NCI-H1048 (cell line): Measurements from ENCODE around the gene FGFRL1.
"Not testable (repeated sequence)": the region's sequence is repeated elsewhere in the genome, so short reads cannot be mapped to it uniquely, and the experiment has no call there.

ENCODE experiments used
- DNase-seq: peaks from one replicate; lab custom pipeline; 2025; lab: John Stamatoyannopoulos, UW

The FGFRL1 gene

GRCh38 chr4:1053080-1053661 lies 41.7 kb downstream of the FGFRL1 start:
- DNase-seq: no peak

DNA sequence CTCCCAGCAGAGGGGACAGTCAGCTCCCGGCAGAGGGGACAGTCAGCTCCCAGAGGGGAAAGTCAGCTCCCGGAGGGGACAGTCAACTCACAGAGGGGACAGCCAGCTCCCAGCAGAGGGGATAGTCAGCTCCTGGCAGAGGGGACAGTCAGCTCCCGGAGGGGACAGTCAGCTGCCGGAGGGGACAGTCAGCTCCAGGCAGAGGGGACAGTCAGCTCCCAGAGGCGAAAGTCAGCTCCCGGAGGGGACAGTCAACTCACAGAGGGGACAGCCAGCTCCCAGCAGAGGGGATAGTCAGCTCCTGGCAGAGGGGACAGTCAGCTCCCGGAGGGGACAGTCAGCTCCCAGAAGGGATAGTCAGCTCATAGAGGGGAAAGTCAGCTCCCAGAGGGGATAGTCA lies 42.5 kb downstream of the FGFRL1 start:
- DNase-seq: not testable (repeated sequence)

- not testable (repeated sequence) for DNase-seq
Observed at GRCh38 chr4:1054696-1055242, 43.3 kb downstream of the FGFRL1 start.

DNA sequence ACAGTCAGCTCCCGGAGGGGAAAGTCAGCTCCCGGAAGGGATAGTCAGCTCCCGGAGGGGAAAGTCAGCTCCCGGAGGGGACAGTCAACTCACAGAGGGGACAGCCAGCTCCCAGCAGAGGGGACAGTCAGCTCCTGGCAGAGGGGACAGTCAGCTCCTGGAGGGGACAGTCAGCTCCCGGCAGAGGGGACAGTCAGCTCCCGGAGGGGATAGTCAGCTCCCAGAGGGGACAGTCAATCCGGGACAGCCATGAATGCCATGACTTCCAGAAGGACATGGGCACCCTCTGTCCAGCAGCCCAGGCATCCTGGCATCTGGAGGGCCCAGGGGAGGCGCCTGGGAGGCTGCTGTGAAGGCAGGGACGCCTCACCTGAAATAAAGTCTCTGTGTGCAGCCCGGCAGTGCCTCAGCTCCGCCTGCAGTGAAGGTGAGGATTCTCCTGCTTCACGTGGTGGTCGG lies 43.8 kb downstream of the FGFRL1 start:
- DNase-seq: not testable (repeated sequence)

DNA sequence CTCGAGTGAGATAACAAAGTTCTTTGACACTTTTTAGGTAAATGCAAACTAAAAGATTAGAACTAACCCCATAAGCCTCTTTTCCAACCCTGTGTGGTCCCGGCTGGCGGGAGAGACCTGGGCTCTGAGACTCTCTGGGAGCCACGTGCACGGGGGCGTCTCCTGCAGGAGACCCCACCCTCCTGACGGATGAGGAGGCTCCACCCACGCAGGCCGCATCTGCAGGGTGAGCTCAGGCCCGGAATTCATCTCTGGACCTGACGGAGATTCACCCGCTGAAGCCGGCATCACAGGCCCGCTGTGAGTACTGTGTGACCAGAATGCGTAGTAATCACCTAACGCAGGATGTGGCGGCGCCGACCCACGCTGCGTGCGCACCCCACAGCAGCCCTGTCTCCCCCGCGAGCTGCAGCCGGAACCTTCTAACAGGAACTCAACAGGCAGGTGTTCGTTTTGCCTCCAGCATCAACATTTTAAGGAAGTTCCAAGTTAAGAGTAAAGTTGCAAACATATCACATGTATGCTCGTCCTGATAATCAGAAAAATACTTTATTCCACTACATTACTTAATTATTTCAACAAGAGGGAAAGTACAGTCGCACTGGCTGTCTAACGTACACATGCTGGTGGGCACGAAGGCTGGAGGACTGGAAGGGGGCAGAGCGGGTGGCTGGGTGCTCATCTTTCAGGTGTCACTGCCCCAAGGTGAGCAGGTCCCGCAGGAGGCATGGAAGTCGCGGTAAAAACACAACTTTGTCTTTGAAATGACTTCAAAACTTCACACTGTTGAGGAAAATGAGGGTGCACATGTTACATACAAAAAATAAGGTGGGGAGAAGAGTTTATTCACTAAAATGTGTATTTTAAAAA lies 44.5 kb downstream of the FGFRL1 start:
- peak; percentile 5 for DNase-seq

- DNase-seq: no peak
Observed at GRCh38 chr4:1056671-1057402, 45.4 kb downstream of the FGFRL1 start.

- no peak for DNase-seq
Observed at GRCh38 chr4:1057403-1057745, 45.9 kb downstream of the FGFRL1 start.

DNA sequence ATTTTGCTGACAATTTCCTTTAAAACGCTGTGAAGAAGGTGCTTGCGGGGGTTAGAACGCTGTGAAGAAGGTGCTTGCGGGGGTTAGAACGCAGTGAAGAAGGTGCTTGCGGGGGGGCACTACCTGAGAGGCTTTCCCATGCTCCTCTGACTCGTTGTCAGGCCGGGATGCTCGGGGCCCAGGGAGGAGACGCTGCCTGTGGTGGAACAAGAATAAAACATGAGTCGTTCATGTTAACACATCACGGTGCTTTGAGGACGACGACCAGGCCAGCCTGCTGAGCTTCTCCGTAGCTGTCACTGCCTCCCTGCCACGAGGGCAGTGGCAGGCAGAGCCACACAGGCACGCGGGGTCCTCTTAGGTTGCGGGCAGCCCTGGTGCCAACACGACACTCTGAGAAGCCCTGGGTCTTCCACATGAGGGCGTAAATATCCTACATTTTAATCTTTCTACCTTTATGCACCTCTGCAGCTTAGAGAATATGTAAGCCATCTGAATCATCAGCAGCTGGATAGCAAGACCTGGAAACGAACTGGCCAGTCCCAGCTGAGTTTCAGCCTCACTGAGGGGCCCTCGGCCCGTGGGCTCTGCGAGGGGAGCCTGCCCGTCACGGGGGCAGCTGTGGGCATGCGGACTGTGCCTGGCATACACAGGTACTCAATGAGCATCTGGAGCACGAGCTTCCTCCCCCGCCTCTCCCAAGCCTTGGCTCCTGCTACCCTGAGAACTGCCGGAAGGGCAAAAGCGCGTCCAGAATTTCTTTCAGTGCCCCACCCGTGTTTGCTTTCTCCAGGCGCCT lies 47.0 kb downstream of the FGFRL1 start:
- DNase-seq: no peak

- no peak for DNase-seq
Observed at GRCh38 chr4:1058997-1059665, 47.7 kb downstream of the FGFRL1 start.

DNA sequence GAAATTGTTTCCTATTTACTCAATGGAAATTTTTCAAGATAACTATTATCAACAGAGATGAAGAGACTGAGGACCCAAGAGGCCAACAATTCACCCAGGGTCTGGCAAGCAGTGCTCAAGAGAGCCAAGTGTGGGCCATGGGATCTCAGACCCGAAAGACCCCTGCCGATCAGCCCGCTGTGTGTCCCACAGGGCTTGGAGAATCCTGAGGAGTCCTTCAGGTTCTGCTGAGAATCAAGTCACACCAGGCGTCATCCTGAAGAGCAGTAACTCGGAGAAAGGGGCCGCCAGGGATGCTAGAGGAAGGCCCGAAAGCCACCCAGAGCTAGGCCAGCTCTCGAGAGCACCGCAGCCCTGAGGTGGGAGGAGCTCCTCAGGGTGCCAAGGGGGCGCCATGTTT lies 48.7 kb downstream of the FGFRL1 start:
- no peak for DNase-seq

- no peak for DNase-seq
Observed at GRCh38 chr4:1060621-1061020, 49.2 kb downstream of the FGFRL1 start.

DNA sequence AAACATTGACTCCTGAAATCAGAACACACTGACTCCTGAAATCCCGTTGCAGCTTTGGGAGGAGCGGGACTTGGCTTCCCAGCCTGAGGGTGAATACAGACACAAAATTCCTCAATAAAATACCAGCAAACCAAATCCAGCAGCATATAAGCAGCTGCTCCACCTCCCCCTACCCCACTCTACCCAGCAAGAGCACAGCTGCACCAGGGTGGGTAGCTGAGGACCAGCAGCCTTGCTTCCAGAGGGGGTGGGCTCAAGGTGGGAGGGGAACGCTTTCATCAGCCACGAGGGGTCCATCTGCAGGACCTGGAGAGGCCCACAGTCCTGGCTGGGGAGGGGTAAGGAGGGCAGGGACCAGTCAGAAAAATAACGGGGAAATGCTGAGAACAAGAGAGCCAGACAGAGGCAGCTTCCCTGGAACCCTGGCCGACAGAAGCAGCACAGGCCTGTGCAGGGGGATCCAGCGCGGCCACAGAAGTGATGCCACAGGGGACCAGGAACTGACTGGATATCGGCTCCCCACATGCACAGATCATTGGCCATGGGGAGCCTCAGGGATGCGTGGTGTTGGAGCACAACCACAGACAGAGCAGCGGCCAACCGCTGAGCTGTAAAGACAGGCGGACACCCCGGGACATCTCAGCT lies 49.8 kb downstream of the FGFRL1 start:
- DNase-seq: no peak

DNA sequence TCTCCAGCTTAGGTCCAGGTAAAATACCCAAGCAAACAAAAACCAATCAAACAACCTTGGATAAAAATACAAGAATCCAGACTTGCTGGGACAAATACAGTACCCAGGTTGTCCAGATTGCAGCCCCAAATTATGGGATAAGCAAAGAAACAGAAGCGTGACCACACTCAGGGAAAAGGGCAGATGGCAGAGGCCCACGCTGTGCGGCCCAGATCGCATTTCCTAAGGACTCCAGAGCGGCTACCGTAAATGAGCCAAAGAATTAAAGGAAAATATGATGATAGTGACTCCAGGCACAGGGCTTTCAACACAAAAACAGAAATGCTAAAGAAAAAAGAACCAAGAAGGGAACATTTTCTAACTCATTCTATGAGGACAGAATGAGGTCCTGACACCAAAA lies 50.3 kb downstream of the FGFRL1 start:
- no peak for DNase-seq

DNA sequence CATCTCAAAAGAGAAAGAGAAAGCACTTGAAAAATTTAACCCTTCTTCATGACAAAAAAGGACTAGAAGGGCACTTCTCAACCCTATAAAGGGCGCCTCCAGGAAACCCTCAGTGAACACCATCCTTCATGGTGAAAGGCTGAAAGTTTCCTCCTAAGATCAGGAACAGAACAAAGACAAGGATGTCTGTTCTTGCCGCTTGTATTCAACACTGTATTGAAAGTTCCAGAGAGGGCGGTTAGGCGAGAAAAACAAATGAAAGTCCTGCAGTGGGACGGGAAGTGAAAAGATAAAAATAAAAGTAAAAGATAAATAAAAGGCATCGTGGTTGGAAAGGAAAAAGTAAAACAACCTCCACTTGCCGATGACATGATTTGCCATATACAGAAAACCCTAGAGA lies 51.0 kb downstream of the FGFRL1 start:
- DNase-seq: no peak

GRCh38 chr4:1065732-1066131 lies 54.3 kb downstream of the FGFRL1 start:
- DNase-seq: no peak

DNA sequence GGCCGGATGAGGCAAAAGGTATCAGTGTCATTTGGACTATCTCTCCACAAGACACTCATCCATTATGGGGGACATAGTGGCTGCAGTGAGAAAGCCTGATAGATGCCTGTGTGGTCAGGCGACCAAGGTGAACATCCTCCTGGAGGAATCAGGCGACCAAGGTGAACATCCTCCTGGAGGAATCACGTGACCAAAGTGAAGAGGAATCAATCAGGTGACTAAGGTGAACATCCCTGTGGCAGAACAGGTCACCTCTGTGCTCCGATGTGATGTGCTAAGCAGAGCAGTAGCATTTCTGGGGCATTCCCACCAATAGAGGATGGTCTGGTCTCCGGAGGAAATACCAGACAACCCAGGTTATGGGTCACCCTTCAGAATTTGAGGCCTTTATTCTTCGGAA lies 58.0 kb downstream of the FGFRL1 start:
- DNase-seq: no peak

DNA sequence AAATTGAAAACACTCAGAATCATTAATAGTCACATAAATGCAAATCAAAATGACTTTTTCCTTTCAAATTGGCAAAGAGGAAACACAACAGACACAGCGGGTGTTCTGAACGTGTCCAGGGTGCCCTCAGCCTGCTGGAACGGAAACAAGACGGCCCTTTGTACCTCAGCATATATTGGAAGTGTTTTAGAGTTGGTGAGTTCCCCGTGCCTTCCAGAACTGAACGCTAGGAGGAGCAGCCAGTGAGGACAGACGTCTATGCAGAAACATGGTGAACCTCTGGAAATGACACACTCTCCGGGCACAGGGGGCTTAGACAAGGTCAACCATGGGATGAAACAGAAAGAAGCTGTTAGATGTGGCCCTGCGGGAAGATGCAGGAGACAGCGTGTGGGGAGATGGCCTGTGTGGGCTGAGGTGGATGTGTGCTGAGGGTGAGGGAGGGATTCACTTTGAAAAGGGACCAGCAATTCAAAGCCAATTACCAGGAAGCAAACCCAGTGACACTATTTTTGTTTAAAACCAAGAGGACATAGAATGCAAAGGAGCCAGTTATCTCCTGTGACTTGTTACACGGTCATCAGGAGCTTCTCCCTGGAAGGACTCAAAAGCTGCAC lies 61.5 kb downstream of the FGFRL1 start:
- no peak for DNase-seq

- no peak for DNase-seq
Observed at GRCh38 chr4:1074077-1074476, 62.7 kb downstream of the FGFRL1 start.

GRCh38 chr4:1075225-1075624 lies 63.8 kb downstream of the FGFRL1 start:
- no peak for DNase-seq
